Fibroblast of lung (primary cell): ENCODE measurements around the gene PDGFB. TPM values are rescaled to one million over a fixed set of nuclear protein-coding genes. Genes with fewer than 3 reads are reported as not detected.

Experiments used
- DNase-seq, 2 donors: peaks; one replicate each; pipeline versions ENCODE4 v3.0.0 to v3.0.0-alpha.2; 2010; ENCODE audit warnings: low read depth in 2 of 2
- H2AFZ ChIP-seq: 2 replicates; pipeline ENCODE4 v1.5.1; 2012; ENCODE audit warnings: low read length, control low read depth, inconsistent platforms
- H3K27ac ChIP-seq: 2 replicates; pipeline ENCODE4 v1.5.1; 2011; ENCODE audit warnings: low read length, control low read depth; ENCODE audit not compliant: insufficient read depth
- H3K27me3 ChIP-seq: 2 replicates; pipeline ENCODE4 v1.5.1; 2011; ENCODE audit warnings: mild to moderate bottlenecking, low read length; ENCODE audit not compliant: control insufficient read depth, insufficient read depth
- H3K36me3 ChIP-seq: 2 replicates; pipeline ENCODE4 v1.5.1; 2011; ENCODE audit warnings: low read length; ENCODE audit not compliant: control insufficient read depth, insufficient read depth
- H3K4me1 ChIP-seq: 2 replicates; pipeline ENCODE4 v1.5.1; 2011; ENCODE audit warnings: low read length; ENCODE audit not compliant: control insufficient read depth, insufficient read depth; ENCODE audit errors: extremely low read depth
- H3K4me2 ChIP-seq: 2 replicates; pipeline ENCODE4 v1.5.1; 2011; ENCODE audit warnings: low read length, control low read depth; ENCODE audit not compliant: insufficient read depth; ENCODE audit errors: extremely low read depth
- H3K4me3 ChIP-seq, 4 experiments: fragments of 200-600 bp in 1 of 4; sonication (generic) in 1 of 4; replicated peaks in 1 of 4; 2 replicates each; pipeline ENCODE4 v1.5.1; 2011 to 2016; ENCODE audit warnings: low read length in 4 of 4, low read depth in 3 of 4, mild to moderate bottlenecking in 3 of 4, control low read depth in 2 of 4, inconsistent platforms in 1 of 4, mixed read lengths in 1 of 4; ENCODE audit not compliant: insufficient read depth in 1 of 4; ENCODE audit errors: control extremely low read depth in 1 of 4
- H3K79me2 ChIP-seq: 2 replicates; pipeline ENCODE4 v1.5.1; 2012; ENCODE audit warnings: mild to moderate bottlenecking, low read length, inconsistent platforms; ENCODE audit not compliant: control insufficient read depth, insufficient read depth
- H3K9ac ChIP-seq: 2 replicates; pipeline ENCODE4 v1.5.1; 2011; ENCODE audit warnings: mild to moderate bottlenecking, low read length, control low read depth; ENCODE audit not compliant: insufficient read depth
- H3K9me3 ChIP-seq: 2 replicates; pipeline ENCODE4 v1.5.1; 2012; ENCODE audit warnings: low read depth, low read length; ENCODE audit not compliant: control insufficient read depth, insufficient read depth
- H4K20me1 ChIP-seq: 2 replicates; pipeline ENCODE4 v1.5.1; 2011; ENCODE audit warnings: low read length; ENCODE audit not compliant: control insufficient read depth, insufficient read depth; ENCODE audit errors: extremely low read depth
- EZH2 ChIP-seq: IDR thresholded peaks from 2 replicates; pipeline ENCODE4 v1.5.1; 2012; ENCODE audit warnings: low read length, control low read depth, mild to moderate bottlenecking; ENCODE audit errors: missing control alignments
- polyA plus RNA-seq, 2 donors: library from polyadenylated mRNA; depleted of rRNA in 1 of 2; stranded (reverse) in 1 of 2; unstranded in 1 of 2; fragments of >200 nt; gene quantifications; 2 replicates each; pipeline ENCODE4 v1.2.1, GENCODE V29; 2011 to 2012; ENCODE audit warnings: missing spikeins in 1 of 2
- total RNA-seq: library from RNA; depleted of rRNA; stranded (reverse); fragments of >200 nt; gene quantifications from 2 replicates; pipeline ENCODE4 v1.2.1, GENCODE V29; 2014
- TF ChIP-seq, protein P1 (sequence below), 2 donors: IDR thresholded peaks in 1 of 2; conservative IDR thresholded peaks in 1 of 2; 1 replicate in 1 of 2; 2 replicates in 1 of 2; pipeline ENCODE4 v1.5.1; 2011 to 2012; ENCODE audit warnings: low read length in 2 of 2, control low read depth in 1 of 2, inconsistent platforms in 1 of 2, low read depth in 1 of 2, mild to moderate bottlenecking in 1 of 2

Gene PDGFB
- total and polyA plus RNA-seq, 2 donors (not counting 1 experiment from before 2014, with no cell fraction given), result under 0.01 to 0.50 TPM

DNA sequence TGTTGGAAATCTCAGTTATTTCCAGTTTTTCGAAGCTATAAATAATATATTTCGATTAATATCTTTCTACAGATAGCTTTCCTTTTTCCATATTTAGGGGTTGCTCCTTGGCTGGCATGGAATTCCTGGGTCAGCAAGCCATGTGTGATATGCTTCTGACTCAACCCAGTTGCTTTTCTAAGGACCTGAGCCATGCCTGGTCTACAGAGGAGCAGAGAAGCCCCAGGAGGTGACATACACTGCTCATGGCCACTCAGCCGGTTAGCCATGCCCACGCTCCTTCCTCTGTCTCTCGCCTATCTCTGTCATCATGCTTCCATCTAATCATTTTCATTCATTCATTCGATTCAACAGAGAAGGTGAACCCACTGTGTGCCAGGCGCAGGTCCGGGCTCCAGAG is 23.2 kb upstream of the PDGFB start:
- H3K36me3 ChIP-seq, result no peaks in the 10 kb centered on the region
- no peak overlapping the region for H2AFZ ChIP-seq
- H3K79me2 ChIP-seq, result no peaks in the 10 kb centered on the region
- H3K27ac ChIP-seq, result no peak overlapping the region
- H3K9me3 ChIP-seq, result no peaks in the 10 kb centered on the region
- H3K9ac ChIP-seq, result no peak overlapping the region
- no peak overlapping the region for H3K4me2 ChIP-seq
- H4K20me1 ChIP-seq, result no peaks in the 10 kb centered on the region
- TF ChIP-seq, protein P1, sequence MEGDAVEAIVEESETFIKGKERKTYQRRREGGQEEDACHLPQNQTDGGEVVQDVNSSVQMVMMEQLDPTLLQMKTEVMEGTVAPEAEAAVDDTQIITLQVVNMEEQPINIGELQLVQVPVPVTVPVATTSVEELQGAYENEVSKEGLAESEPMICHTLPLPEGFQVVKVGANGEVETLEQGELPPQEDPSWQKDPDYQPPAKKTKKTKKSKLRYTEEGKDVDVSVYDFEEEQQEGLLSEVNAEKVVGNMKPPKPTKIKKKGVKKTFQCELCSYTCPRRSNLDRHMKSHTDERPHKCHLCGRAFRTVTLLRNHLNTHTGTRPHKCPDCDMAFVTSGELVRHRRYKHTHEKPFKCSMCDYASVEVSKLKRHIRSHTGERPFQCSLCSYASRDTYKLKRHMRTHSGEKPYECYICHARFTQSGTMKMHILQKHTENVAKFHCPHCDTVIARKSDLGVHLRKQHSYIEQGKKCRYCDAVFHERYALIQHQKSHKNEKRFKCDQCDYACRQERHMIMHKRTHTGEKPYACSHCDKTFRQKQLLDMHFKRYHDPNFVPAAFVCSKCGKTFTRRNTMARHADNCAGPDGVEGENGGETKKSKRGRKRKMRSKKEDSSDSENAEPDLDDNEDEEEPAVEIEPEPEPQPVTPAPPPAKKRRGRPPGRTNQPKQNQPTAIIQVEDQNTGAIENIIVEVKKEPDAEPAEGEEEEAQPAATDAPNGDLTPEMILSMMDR (conservative IDR thresholded peaks at IDR 0.05 in 1 of 2, IDR thresholded peaks at IDR 0.05 in 1 of 2; ENCODE audit: low read depth in 1 of 2, low read length in 2 of 2), result no peak
- TF ChIP-seq EZH2, result no peak
- no peaks in the 10 kb centered on the region for H3K27me3 ChIP-seq
- H3K4me3 ChIP-seq, result no peak overlapping the region
- H3K4me1 ChIP-seq, result no peaks in the 10 kb centered on the region
- DNase-seq, result no peak

GRCh38 chr22:39266398-39267030 is 21.7 kb upstream of the PDGFB start:
- Histone ChIP-seq H3K27ac (no peak overlapping the region), H3K36me3 (no peaks in the 10 kb centered on the region), H3K4me3 (no peak overlapping the region), H3K9me3 (no peaks in the 10 kb centered on the region), H4K20me1 (no peaks in the 10 kb centered on the region), H3K79me2 (no peaks in the 10 kb centered on the region), H3K4me1 (no peaks in the 10 kb centered on the region), H3K4me2 (no peak overlapping the region), H2AFZ (peak overlapping the region; percentile 26), H3K27me3 (no peaks in the 10 kb centered on the region), H3K9ac (no peak overlapping the region)
- peak; percentile 33 to 60 for DNase-seq
- no peak for TF ChIP-seq EZH2
- TF ChIP-seq, protein P1 (conservative IDR thresholded peaks at IDR 0.05 in 1 of 2, IDR thresholded peaks at IDR 0.05 in 1 of 2; ENCODE audit: low read depth in 1 of 2, low read length in 2 of 2), result no peak

GRCh38 chr22:39265143-39265886 is 20.5 kb upstream of the PDGFB start:
- Histone ChIP-seq H3K4me3 (no peak overlapping the region), H3K4me1 (no peaks in the 10 kb centered on the region), H4K20me1 (no peaks in the 10 kb centered on the region), H2AFZ (no peak overlapping the region), H3K27ac (no peak overlapping the region), H3K9ac (no peak overlapping the region), H3K4me2 (no peak overlapping the region), H3K27me3 (no peaks in the 10 kb centered on the region), H3K36me3 (no peaks in the 10 kb centered on the region), H3K9me3 (no peaks in the 10 kb centered on the region), H3K79me2 (no peaks in the 10 kb centered on the region)
- TF ChIP-seq, protein P1 (conservative IDR thresholded peaks at IDR 0.05 in 1 of 2, IDR thresholded peaks at IDR 0.05 in 1 of 2; ENCODE audit: low read depth in 1 of 2, low read length in 2 of 2), result no peak
- TF ChIP-seq EZH2, result no peak
- no peak for DNase-seq
